ENCODE results near the gene GLCE. TPM values are rescaled to one million over a fixed set of nuclear protein-coding genes. Genes with fewer than 3 reads are reported as not detected.
"Not testable (repeated sequence)": the region's sequence is repeated elsewhere in the genome, so short reads cannot be mapped to it uniquely, and the experiment has no call there.

Gene GLCE
- total RNA-seq, 1 donor from 2014 or later: 7.6 TPM

GRCh38 chr15:69301101-69301500, 140.7 kb downstream of the GLCE start:
- intact Hi-C loops (cut with DNase I); DNase-seq; ATAC-seq (ENCODE audit: poor library complexity): not testable (repeated sequence)

- intact Hi-C loops (cut with DNase I); ATAC-seq (ENCODE audit: poor library complexity); DNase-seq: not testable (repeated sequence)
Observed at GRCh38 chr15:69302087-69302486, 141.7 kb downstream of the GLCE start.

- ATAC-seq (ENCODE audit: poor library complexity): no peak
- DNase-seq: no peak
- intact Hi-C loops (cut with DNase I): no loop called here
Observed at GRCh38 chr15:69302929-69303328, 142.5 kb downstream of the GLCE start.

- intact Hi-C loops (cut with DNase I): no loop called here
- DNase-seq (no peak), ATAC-seq (ENCODE audit: poor library complexity) (no peak)
Observed at GRCh38 chr15:69303337-69304181, 143.1 kb downstream of the GLCE start.

- ATAC-seq (ENCODE audit: poor library complexity) (no peak), DNase-seq (no peak)
- intact Hi-C loops (cut with DNase I): no loop called here
Observed at GRCh38 chr15:69304182-69304545, 143.7 kb downstream of the GLCE start.

- intact Hi-C loops (cut with DNase I): no loop called here
- no peak for DNase-seq
- ATAC-seq (ENCODE audit: poor library complexity): peak; percentile 22
Observed at GRCh38 chr15:69305204-69305931, 144.9 kb downstream of the GLCE start.

- no peak for ATAC-seq (ENCODE audit: poor library complexity)
Observed at GRCh38 chr15:69305933-69306568, 145.6 kb downstream of the GLCE start.

GRCh38 chr15:69307939-69308338, 147.5 kb downstream of the GLCE start:
- no peak for DNase-seq
- ATAC-seq (ENCODE audit: poor library complexity): no peak
- intact Hi-C loops (cut with DNase I): no loop called here

More at GRCh38 chr15:69305933-69306568, 145.6 kb downstream of the GLCE start:
- intact Hi-C loops (cut with DNase I): no loop called here
- DNase-seq: no peak

- intact Hi-C loops (cut with DNase I): no loop called here
- ATAC-seq (ENCODE audit: poor library complexity) (no peak), DNase-seq (no peak)
Observed at GRCh38 chr15:69308949-69309348, 148.5 kb downstream of the GLCE start.

- ATAC-seq (ENCODE audit: poor library complexity) (no peak), DNase-seq (no peak)
- intact Hi-C loops (cut with DNase I): no loop called here
Observed at GRCh38 chr15:69311319-69311721, 150.9 kb downstream of the GLCE start.

- DNase-seq (no peak), ATAC-seq (ENCODE audit: poor library complexity) (no peak)
- intact Hi-C loops (cut with DNase I): no loop called here
Observed at GRCh38 chr15:69313432-69314000, 153.1 kb downstream of the GLCE start.

GRCh38 chr15:69314131-69314530, 153.7 kb downstream of the GLCE start:
- intact Hi-C loops (cut with DNase I): no loop called here
- no peak for ATAC-seq (ENCODE audit: poor library complexity)
- DNase-seq: no peak

- DNase-seq: no peak
- ATAC-seq (ENCODE audit: poor library complexity): no peak
- intact Hi-C loops (cut with DNase I): no loop called here
Observed at GRCh38 chr15:69314736-69315135, 154.3 kb downstream of the GLCE start.

GRCh38 chr15:69315402-69316110, 155.1 kb downstream of the GLCE start:
- DNase-seq (no peak), ATAC-seq (ENCODE audit: poor library complexity) (no peak)
- intact Hi-C loops (cut with DNase I): no loop called here

- DNase-seq: no peak
Observed at GRCh38 chr15:69316291-69316690, 155.9 kb downstream of the GLCE start.

GRCh38 chr15:69317392-69317841, 157.0 kb downstream of the GLCE start:
- intact Hi-C loops (cut with DNase I): no loop called here
- ATAC-seq (ENCODE audit: poor library complexity) (no peak), DNase-seq (no peak)

More at GRCh38 chr15:69316291-69316690, 155.9 kb downstream of the GLCE start:
- intact Hi-C loops (cut with DNase I): no loop called here
- ATAC-seq (ENCODE audit: poor library complexity): no peak

GRCh38 chr15:69318033-69318432, 157.6 kb downstream of the GLCE start:
- ATAC-seq (ENCODE audit: poor library complexity) (no peak), DNase-seq (no peak)
- intact Hi-C loops (cut with DNase I): no loop called here
